Measurements from ENCODE around the gene MEDAG.
A peak's percentile ranks its signal among the peaks of the same experiment; 100 is the strongest.

Gene MEDAG

GRCh38 chr13:30927595-30927994 lies 21.5 kb downstream of the MEDAG start:
- no peak for TF ChIP-seq CTCF (IDR thresholded peaks at IDR 0.05)
- no peak overlapping the region for H3K4me3 ChIP-seq
- no peak for DNase-seq (ENCODE audit: low spot score)
- no peak overlapping the region for H3K27ac ChIP-seq

GRCh38 chr13:30928978-30929377 lies 22.9 kb downstream of the MEDAG start:
- no peak for DNase-seq (ENCODE audit: low spot score)
- Histone ChIP-seq H3K27ac (no peak overlapping the region), H3K4me3 (no peak overlapping the region)
- TF ChIP-seq CTCF (IDR thresholded peaks at IDR 0.05) = no peak

GRCh38 chr13:30932481-30933353 lies 26.6 kb downstream of the MEDAG start, which contains the start of gene TEX26:
Gene TEX26, plus strand, starts transcription at chr13:30932656. Its CDS starts 60 bp downstream, at chr13:30932716.
- no peak for DNase-seq (ENCODE audit: low spot score)
- no peak for TF ChIP-seq CTCF (IDR thresholded peaks at IDR 0.05)
- Histone ChIP-seq H3K4me3 (peak within 1 kb of the TSS; percentile 33), H3K27ac (no peak within 1 kb of the TSS)

- DNase-seq (ENCODE audit: low spot score) = no peak
- no peak for TF ChIP-seq CTCF (IDR thresholded peaks at IDR 0.05)
- Histone ChIP-seq H3K4me3 (no peak overlapping the region), H3K27ac (no peak overlapping the region)
These were observed 27.2 kb downstream of the MEDAG start for GRCh38 chr13:30933354-30933670.

GRCh38 chr13:30934381-30934780 lies 28.3 kb downstream of the MEDAG start:
- no peak overlapping the region for H3K27ac ChIP-seq
- TF ChIP-seq CTCF (IDR thresholded peaks at IDR 0.05) = no peak
- DNase-seq (ENCODE audit: low spot score) = no peak

GRCh38 chr13:30934803-30935202 lies 28.7 kb downstream of the MEDAG start:
- no peak overlapping the region for H3K4me3 ChIP-seq
- H3K27ac ChIP-seq = no peak overlapping the region
- no peak for DNase-seq (ENCODE audit: low spot score)
- TF ChIP-seq CTCF (IDR thresholded peaks at IDR 0.05) = no peak

More at GRCh38 chr13:30934381-30934780, 28.3 kb downstream of the MEDAG start:
- H3K4me3 ChIP-seq = no peak overlapping the region

- no peak overlapping the region for H3K27ac ChIP-seq
- no peak for DNase-seq (ENCODE audit: low spot score)
- no peak overlapping the region for H3K4me3 ChIP-seq
- TF ChIP-seq CTCF (IDR thresholded peaks at IDR 0.05) = no peak
These were observed 30.9 kb downstream of the MEDAG start for GRCh38 chr13:30936971-30937370.
